Thyroid gland (tissue), 4 donors: ENCODE data around the gene CHST5. TPM values are rescaled to one million over a fixed set of nuclear protein-coding genes. Genes with fewer than 3 reads are reported as not detected.
"Not testable (repeated sequence)": the region's sequence is repeated elsewhere in the genome, so short reads cannot be mapped to it uniquely, and the experiment has no call there.

Experiments used
- DNase-seq, 2 donors: peaks; one replicate each; pipeline ENCODE4 v3.0.0-alpha.2; 2019
- H3K27ac ChIP-seq, 3 donors: fragments of 200-600 bp; sonication (generic); 1 replicate in 2 of 3; 2 replicates in 1 of 3; pipeline ENCODE4 v1.5.1; 2016 to 2019; ENCODE audit warnings: mild to moderate bottlenecking in 1 of 3, moderate library complexity in 1 of 3
- H3K27me3 ChIP-seq: fragments of 200-600 bp; sonication (generic); one replicate; pipeline ENCODE4 v1.5.1; 2019
- H3K36me3 ChIP-seq, 2 donors: fragments of 200-600 bp; sonication (generic); one replicate each; pipeline ENCODE4 v1.5.1; 2016 to 2019
- H3K4me1 ChIP-seq, 2 donors: fragments of 200-600 bp; sonication (generic); one replicate each; pipeline ENCODE4 v1.5.1; 2017 to 2019
- H3K4me3 ChIP-seq, 3 donors: fragments of 200-600 bp; sonication (generic); replicated peaks in 1 of 3; 1 replicate in 2 of 3; 2 replicates in 1 of 3; pipeline ENCODE4 v1.5.1; 2016; ENCODE audit warnings: mild to moderate bottlenecking in 1 of 3
- H3K9me3 ChIP-seq: fragments of 200-600 bp; sonication (generic); one replicate; pipeline ENCODE4 v1.5.1; 2017
- POLR2A ChIP-seq, 2 donors: fragments of 450-650 bp; IDR thresholded peaks; one replicate each; pipeline ENCODE4 v1.6.1; 2017; ENCODE audit warnings: antibody characterized with exemption in 2 of 2, mild to moderate bottlenecking in 2 of 2, moderate library complexity in 1 of 2
- WGBS, 2 donors: methylation state at CpG; one replicate each; pipeline ENCODE4 v1.1.5; 2017; 5-methylcytosine and 5-hydroxymethylcytosine counted together
- intact Hi-C: fragments of 100-400 bp; cut with DNase I; formaldehyde crosslinking; loops from one replicate; pipeline ENCODE4 v1.15.1; 2023
- total RNA-seq, 4 donors: library from RNA; depleted of rRNA; stranded (reverse); fragments of >200 nt; gene quantifications; one replicate each; pipeline ENCODE4 v1.2.3, GENCODE V29; 2016
- TF ChIP-seq, protein P1 (sequence below), 6 experiments: fragments of 200-600 bp in 3 of 6; fragments of 450-650 bp in 3 of 6; sonication (generic) in 3 of 6; IDR thresholded peaks; one replicate each; pipeline ENCODE4 v1.5.1; 2016 to 2019; ENCODE audit warnings: antibody characterized with exemption in 6 of 6, mild to moderate bottlenecking in 2 of 6, inconsistent platforms in 1 of 6, moderate library complexity in 1 of 6

CHST5 gene
- total RNA-seq, 4 donors from 2014 or later, result 0.50 TPM; not detected in 3

DNA sequence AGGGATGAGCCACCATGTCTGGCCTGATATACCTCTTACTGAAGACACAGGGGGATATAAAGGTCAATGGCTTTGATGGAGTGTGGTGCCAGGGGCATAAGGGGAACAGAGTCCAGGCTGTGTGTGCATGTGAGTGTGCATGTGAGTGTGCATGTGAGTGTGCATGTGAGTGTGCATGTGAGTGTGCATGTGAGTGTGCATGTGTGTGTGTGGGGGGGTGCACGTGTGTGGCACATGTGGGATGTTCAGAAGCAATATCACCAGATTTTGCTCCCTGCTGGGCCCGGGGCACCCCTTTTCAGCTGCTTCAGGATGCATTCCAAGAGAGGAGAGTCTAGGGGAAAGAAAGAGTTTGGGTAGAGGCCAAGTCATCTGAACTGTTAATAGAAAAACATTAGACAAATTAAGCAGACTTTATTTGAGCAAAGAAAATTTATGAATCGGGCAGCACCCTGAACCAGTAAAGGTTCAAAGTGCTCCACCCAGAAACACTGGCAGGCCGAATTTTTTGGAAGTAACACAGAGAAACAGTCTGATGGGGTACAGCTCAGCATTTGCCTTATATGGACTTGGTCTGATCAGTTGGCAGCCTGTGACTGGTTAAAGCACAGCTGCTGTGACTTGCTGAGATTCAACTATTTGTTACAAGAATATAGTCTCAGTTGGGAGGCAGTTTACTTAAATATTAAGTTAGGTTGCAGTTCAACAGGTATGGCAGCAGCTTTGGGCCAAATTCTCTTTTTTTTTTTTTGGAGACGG is 9.7 kb downstream of the CHST5 start:
- Histone ChIP-seq H3K4me3 (no peak overlapping the region), H3K4me1 (no peaks in the 10 kb centered on the region), H3K27ac (no peak overlapping the region), H3K9me3 (no peaks in the 10 kb centered on the region), H3K27me3 (no peaks in the 10 kb centered on the region), H3K36me3 (no peaks in the 10 kb centered on the region)
- TF ChIP-seq, protein P1, sequence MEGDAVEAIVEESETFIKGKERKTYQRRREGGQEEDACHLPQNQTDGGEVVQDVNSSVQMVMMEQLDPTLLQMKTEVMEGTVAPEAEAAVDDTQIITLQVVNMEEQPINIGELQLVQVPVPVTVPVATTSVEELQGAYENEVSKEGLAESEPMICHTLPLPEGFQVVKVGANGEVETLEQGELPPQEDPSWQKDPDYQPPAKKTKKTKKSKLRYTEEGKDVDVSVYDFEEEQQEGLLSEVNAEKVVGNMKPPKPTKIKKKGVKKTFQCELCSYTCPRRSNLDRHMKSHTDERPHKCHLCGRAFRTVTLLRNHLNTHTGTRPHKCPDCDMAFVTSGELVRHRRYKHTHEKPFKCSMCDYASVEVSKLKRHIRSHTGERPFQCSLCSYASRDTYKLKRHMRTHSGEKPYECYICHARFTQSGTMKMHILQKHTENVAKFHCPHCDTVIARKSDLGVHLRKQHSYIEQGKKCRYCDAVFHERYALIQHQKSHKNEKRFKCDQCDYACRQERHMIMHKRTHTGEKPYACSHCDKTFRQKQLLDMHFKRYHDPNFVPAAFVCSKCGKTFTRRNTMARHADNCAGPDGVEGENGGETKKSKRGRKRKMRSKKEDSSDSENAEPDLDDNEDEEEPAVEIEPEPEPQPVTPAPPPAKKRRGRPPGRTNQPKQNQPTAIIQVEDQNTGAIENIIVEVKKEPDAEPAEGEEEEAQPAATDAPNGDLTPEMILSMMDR (IDR thresholded peaks at IDR 0.05), result no peak
- TF ChIP-seq POLR2A (IDR thresholded peaks at IDR 0.05), result no peak
- intact Hi-C loops, result no loop called here
- 90 to 92% methylated on average over 5 of the region's 5 CpGs for WGBS, 2 donors
- no peak for DNase-seq

DNA sequence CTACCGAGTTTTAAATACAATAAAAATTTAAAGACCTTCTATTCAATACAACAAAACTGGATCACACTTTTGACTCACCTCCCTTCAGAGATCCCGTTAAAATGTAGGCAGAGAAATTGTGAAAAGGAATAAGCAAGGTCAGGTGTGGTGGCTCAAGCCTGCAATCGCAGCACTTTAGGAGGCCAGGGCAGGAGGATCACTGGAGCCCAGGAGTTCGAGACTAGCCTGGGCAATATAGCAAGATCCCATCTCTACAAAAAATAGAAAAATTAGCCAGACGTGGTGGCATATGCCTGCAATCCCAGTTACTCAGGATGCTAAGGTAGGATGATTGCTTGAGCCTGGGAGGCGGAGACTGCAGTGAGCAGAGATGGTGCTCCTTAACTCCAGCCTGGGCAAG is 16.7 kb downstream of the CHST5 start:
- Histone ChIP-seq H3K4me1 (peaks cover 9 to 10% of the 10 kb centered on the region in 2 donors), H3K27me3 (no peaks in the 10 kb centered on the region), H3K36me3 (no peaks in the 10 kb centered on the region), H3K27ac (no peak overlapping the region), H3K9me3 (no peaks in the 10 kb centered on the region), H3K4me3 (no peak overlapping the region)
- WGBS, 2 donors, result 93 to 96% methylated on average over 6 of the region's 6 CpGs
- intact Hi-C loops, result loop anchor here (10.0 kb wide), 1 partner anchor 46 kb away; the partner anchor contains the start of gene GABARAPL2
- no peak for TF ChIP-seq POLR2A (IDR thresholded peaks at IDR 0.05)
- TF ChIP-seq, protein P1 (IDR thresholded peaks at IDR 0.05), result no peak
- DNase-seq, result no peak

DNA sequence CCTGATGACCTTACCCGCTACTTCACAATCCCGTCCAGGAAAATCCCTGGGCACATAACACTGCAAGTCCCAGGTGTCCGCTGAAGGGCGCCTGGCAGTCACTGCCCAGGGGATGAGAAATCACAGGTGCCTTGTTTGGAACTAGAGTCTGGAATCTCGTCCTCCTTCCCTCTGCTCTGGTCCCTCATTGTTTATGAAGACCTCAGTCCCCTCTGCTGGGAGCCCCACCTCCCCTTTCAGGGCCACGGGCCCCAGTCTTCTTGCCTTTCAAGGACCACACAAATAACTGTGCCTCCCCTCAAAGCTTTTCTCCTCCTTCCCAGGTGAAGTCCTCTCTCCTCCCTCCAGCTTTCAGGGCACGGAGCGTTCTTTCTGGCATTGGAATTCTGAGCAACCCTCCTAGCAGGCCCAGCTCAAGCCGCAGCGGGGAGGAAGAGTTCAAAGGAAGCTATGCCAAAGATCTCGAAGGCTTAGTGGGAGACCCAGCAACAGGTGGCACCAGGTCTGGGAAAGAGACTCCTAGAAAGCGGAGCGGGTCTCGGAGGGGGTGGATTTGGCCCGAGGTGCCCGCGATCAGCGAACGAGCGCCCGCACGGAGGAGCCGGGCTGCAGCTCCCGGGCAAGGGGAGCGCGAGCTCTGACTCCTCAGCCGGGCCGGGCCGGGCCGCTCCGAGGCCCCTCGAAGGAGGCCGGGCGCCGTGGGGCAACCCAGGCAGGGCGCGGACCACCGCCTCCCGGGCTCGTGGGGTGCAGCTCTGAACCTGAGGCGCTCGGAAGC is 19.5 kb downstream of the CHST5 start:
- Histone ChIP-seq H3K27ac (peak overlapping the region; percentile 86 to 99 (median 86)), H3K4me3 (peak overlapping the region; percentile 53 to 81 (median 68)), H3K4me1 (peaks cover 9 to 10% of the 10 kb centered on the region in 2 donors)
- H3K9me3 ChIP-seq, H3K36me3 ChIP-seq, H3K27me3 ChIP-seq: not testable (repeated sequence)
- WGBS, 2 donors, result 15 to 21% methylated on average over 19 to 21 of the region's 42 CpGs
- intact Hi-C loops, result loop anchor here (10.0 kb wide), 1 partner anchor 48 kb away; the partner anchor contains the start of gene GABARAPL2
- DNase-seq, result peak; percentile 40 to 45

- no peaks in the 10 kb centered on the region for H3K9me3 ChIP-seq
- H3K27ac ChIP-seq, result no peak overlapping the region
- no peaks in the 10 kb centered on the region for H3K36me3 ChIP-seq
- DNase-seq, result no peak
- peaks cover 9 to 10% of the 10 kb centered on the region in 2 donors for H3K4me1 ChIP-seq
- no peaks in the 10 kb centered on the region for H3K27me3 ChIP-seq
- H3K4me3 ChIP-seq, result no peak overlapping the region
- 97 to 98% methylated on average over 11 of the region's 11 CpGs for WGBS, 2 donors
- TF ChIP-seq, protein P1 (IDR thresholded peaks at IDR 0.05), result no peak
- no peak for TF ChIP-seq POLR2A (IDR thresholded peaks at IDR 0.05)
- intact Hi-C loops, result loop anchor here (10.0 kb wide), 1 partner anchor 51 kb away; the partner anchor contains the start of gene GABARAPL2
Measured at GRCh38 chr16:75514296-75514695, 21.6 kb downstream of the CHST5 start.

- 58% methylated on average over 7 of the region's 7 CpGs for WGBS, 2 donors
- no peak overlapping the region for H3K27ac ChIP-seq
- intact Hi-C loops, result no loop called here
Measured at GRCh38 chr16:75506574-75506973, 29.3 kb downstream of the CHST5 start.

More at GRCh38 chr16:75506574-75506973, 29.3 kb downstream of the CHST5 start:
- Histone ChIP-seq H3K27me3 (no peaks in the 10 kb centered on the region), H3K9me3 (no peaks in the 10 kb centered on the region), H3K4me3 (no peak overlapping the region), H3K4me1 (no peaks in the 10 kb centered on the region), H3K36me3 (no peaks in the 10 kb centered on the region)
- no peak for DNase-seq
- no peak for TF ChIP-seq POLR2A (IDR thresholded peaks at IDR 0.05)
- TF ChIP-seq, protein P1 (IDR thresholded peaks at IDR 0.05), result no peak
